GM12878 (cell line): Measurements from ENCODE around the gene SP100. TPM values are rescaled to one million over a fixed set of nuclear protein-coding genes. Genes with fewer than 3 reads are reported as not detected.
A peak's percentile ranks its signal among the peaks of the same experiment; 100 is the strongest.

Experiments used
- CBX5 ChIP-seq: sonication (generic); IDR thresholded peaks from 2 replicates; pipeline ENCODE4 v1.6.1; 2016; ENCODE audit warnings: low read depth, moderate library complexity, mild to moderate bottlenecking, inconsistent platforms
- CHD4 ChIP-seq: fragments of 200-600 bp; sonication (generic); IDR thresholded peaks from 2 replicates; pipeline ENCODE4 v1.6.1; 2016; ENCODE audit warnings: mild to moderate bottlenecking
- CTCF ChIP-seq, 3 experiments: IDR thresholded peaks in 2 of 3; conservative IDR thresholded peaks in 1 of 3; 2 replicates each; pipeline ENCODE4 v1.5.1; 2011; ENCODE audit warnings: low read depth in 3 of 3, low read length in 3 of 3, mild to moderate bottlenecking in 3 of 3, control low read depth in 2 of 3, moderate library complexity in 2 of 3, inconsistent platforms in 1 of 3, mixed read lengths in 1 of 3; ENCODE audit not compliant: control insufficient read depth in 2 of 3, insufficient read depth in 1 of 3; ENCODE audit errors: extremely low read depth in 1 of 3
- EED ChIP-seq: sonication (generic); IDR thresholded peaks from 2 replicates; pipeline ENCODE4 v1.6.1; 2016; ENCODE audit warnings: antibody characterized with exemption, low read depth
- MYB ChIP-seq: fragments of 150-350 bp; IDR thresholded peaks from 2 replicates; pipeline ENCODE4 v1.6.1; 2014; ENCODE audit warnings: mild to moderate bottlenecking, low read depth, low read length, borderline replicate concordance
- NBN ChIP-seq: fragments of 450-650 bp; IDR thresholded peaks from 2 replicates; pipeline ENCODE4 v1.6.1; 2016
- NFXL1 ChIP-seq: fragments of 450-650 bp; IDR thresholded peaks from 2 replicates; pipeline ENCODE4 v1.6.1; 2017; ENCODE audit warnings: antibody characterized with exemption, mild to moderate bottlenecking, borderline replicate concordance
- NFYA ChIP-seq: IDR thresholded peaks from 2 replicates; pipeline ENCODE4 v1.6.1; 2011; ENCODE audit warnings: low read depth, mild to moderate bottlenecking, low read length, improper control_type of control experiment, borderline replicate concordance
- PBX3 ChIP-seq: IDR thresholded peaks from 2 replicates; pipeline ENCODE4 v1.6.1; 2011; ENCODE audit warnings: mild to moderate bottlenecking, low read depth, low read length, moderate library complexity; ENCODE audit not compliant: insufficient replicate concordance
- SKIL ChIP-seq: fragments of 450-650 bp; IDR thresholded peaks from 2 replicates; pipeline ENCODE4 v1.6.1; 2017; ENCODE audit warnings: mild to moderate bottlenecking, low read depth, inconsistent platforms; ENCODE audit not compliant: poor library complexity, severe bottlenecking
- SMARCA5 ChIP-seq: fragments of 450-650 bp; IDR thresholded peaks from 2 replicates; pipeline ENCODE4 v1.6.1; 2017; ENCODE audit warnings: mild to moderate bottlenecking
- SPI1 ChIP-seq: IDR thresholded peaks from 2 replicates; pipeline ENCODE4 v1.6.1; 2011; ENCODE audit warnings: low read depth, mild to moderate bottlenecking, low read length, moderate library complexity, borderline replicate concordance; ENCODE audit not compliant: insufficient read depth
- SUZ12 ChIP-seq: fragments of 200-600 bp; sonication (generic); IDR thresholded peaks from one replicate; pipeline ENCODE4 v1.6.1; 2018; ENCODE audit warnings: antibody characterized with exemption, mild to moderate bottlenecking; ENCODE audit not compliant: unreplicated experiment
- TCF12 ChIP-seq: IDR thresholded peaks from 2 replicates; pipeline ENCODE4 v1.6.1; 2011; ENCODE audit warnings: low read depth, mild to moderate bottlenecking, low read length
- TCF7 ChIP-seq: IDR thresholded peaks from 2 replicates; pipeline ENCODE4 v1.6.1; 2014; ENCODE audit warnings: antibody characterized with exemption, borderline replicate concordance
- WRNIP1 ChIP-seq: IDR thresholded peaks from 2 replicates; pipeline ENCODE4 v1.6.1; 2011; ENCODE audit warnings: low read depth, low read length, improper control_type of control experiment, borderline replicate concordance
- ZNF592 ChIP-seq: fragments of 450-650 bp; IDR thresholded peaks from 2 replicates; pipeline ENCODE4 v1.6.1; 2017; ENCODE audit warnings: mild to moderate bottlenecking, moderate library complexity
- polyA plus RNA-seq, 11 experiments: library from polyadenylated mRNA; depleted of rRNA in 4 of 11; unstranded in 6 of 11; stranded (reverse) in 5 of 11; fragments of >200 nt; fragmentation: Nextera tagmentation in 4 of 11; fragmentation: Illumina TruSeq in 1 of 11; extraction: Ambion mirVana in 4 of 11; extraction: Trizol in 1 of 11; gene quantifications; 1 replicate in 1 of 11; 2 replicates in 10 of 11; pipeline versions ENCODE4 v1.2.1 to v1.2.3, GENCODE V29; 2011 to 2016; ENCODE audit warnings: inconsistent platforms in 2 of 11, missing spikeins in 2 of 11, low read depth in 1 of 11
- total RNA-seq, 4 experiments: library from RNA; depleted of rRNA in 3 of 4; stranded (reverse); fragments of >200 nt in 3 of 4; fragmentation: Illumina TruSeq in 1 of 4; extraction: Trizol in 1 of 4; gene quantifications; 2 replicates each; pipeline versions ENCODE4 v1.2.1 to v1.2.3, GENCODE V29; 2013 to 2021

The SP100 gene
- total and polyA plus RNA-seq, 10 of the 15 experiments (the other 5 are each of a cell fraction or from before 2014, with no cell fraction given): 109 to 239 (median 180) TPM

- TF ChIP-seq CTCF (IDR thresholded peaks at IDR 0.05 in 2 of 3, conservative IDR thresholded peaks at IDR 0.05 in 1 of 3; ENCODE audit: control insufficient read depth in 2 of 3, extremely low read depth in 1 of 3, insufficient read depth in 1 of 3, low read depth in 3 of 3, low read length in 3 of 3) (0 out of 6 replicates have a peak, but pooled peaks of 1 of the 3 experiments have one; percentile 3), CHD4 (no peak), WRNIP1 (0 out of 2 replicates have a peak, but pooled peaks have one; percentile 70), PBX3 (peak; percentile 86), TCF7 (0 out of 2 replicates have a peak, but pooled peaks have one; percentile 36), NFYA (no peak), NBN (peak; percentile 88), CBX5 (peak; percentile 98), MYB (no peak), ZNF592 (no peak), SMARCA5 (0 out of 2 replicates have a peak, but pooled peaks have one; percentile 38), NFXL1 (no peak), SKIL (peak; percentile 97), SPI1 (peak; percentile 100), SUZ12 (no peak), EED (peak; percentile 93), TCF12 (peak; percentile 80)
Measured at GRCh38 chr2:230589497-230590015, 173.6 kb downstream of the SP100 start (continued).
